ENCODE data around the gene CACNA2D4.

- TF ChIP-seq, protein P1, sequence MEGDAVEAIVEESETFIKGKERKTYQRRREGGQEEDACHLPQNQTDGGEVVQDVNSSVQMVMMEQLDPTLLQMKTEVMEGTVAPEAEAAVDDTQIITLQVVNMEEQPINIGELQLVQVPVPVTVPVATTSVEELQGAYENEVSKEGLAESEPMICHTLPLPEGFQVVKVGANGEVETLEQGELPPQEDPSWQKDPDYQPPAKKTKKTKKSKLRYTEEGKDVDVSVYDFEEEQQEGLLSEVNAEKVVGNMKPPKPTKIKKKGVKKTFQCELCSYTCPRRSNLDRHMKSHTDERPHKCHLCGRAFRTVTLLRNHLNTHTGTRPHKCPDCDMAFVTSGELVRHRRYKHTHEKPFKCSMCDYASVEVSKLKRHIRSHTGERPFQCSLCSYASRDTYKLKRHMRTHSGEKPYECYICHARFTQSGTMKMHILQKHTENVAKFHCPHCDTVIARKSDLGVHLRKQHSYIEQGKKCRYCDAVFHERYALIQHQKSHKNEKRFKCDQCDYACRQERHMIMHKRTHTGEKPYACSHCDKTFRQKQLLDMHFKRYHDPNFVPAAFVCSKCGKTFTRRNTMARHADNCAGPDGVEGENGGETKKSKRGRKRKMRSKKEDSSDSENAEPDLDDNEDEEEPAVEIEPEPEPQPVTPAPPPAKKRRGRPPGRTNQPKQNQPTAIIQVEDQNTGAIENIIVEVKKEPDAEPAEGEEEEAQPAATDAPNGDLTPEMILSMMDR (IDR thresholded peaks at IDR 0.05), result no peak
- no peak for TF ChIP-seq POLR2A (IDR thresholded peaks at IDR 0.05)
These were observed 30.4 kb upstream of the CACNA2D4 start for GRCh38 chr12:1948883-1949282.
